Measurements from ENCODE around the gene LAMC3. TPM values are rescaled to one million over a fixed set of nuclear protein-coding genes. Genes with fewer than 3 reads are reported as not detected.

Gene LAMC3
- polyA plus RNA-seq, 1 experiment = 0.01 TPM

GRCh38 chr9:131065599-131065998 is 56.6 kb downstream of the LAMC3 start:
- DNase-seq (ENCODE audit: low read depth) = no peak
- POLR2A ChIA-PET = no interaction called here
- CTCF ChIA-PET = no interaction called here

GRCh38 chr9:131067625-131068024 is 58.7 kb downstream of the LAMC3 start:
- no peaks in the 10 kb centered on the region for H3K36me3 ChIP-seq (ENCODE audit: control insufficient read depth, insufficient read depth, low read length)
- H3K27me3 ChIP-seq (ENCODE audit: control insufficient read depth, insufficient read depth, low read length) = peaks cover 6% of the 10 kb centered on the region; the same call in 1 of the 2 replicates
- ChIA-PET CTCF (interaction anchor here (1.4 kb wide), 1 partner anchor 10 kb away, joined by 5 read pairs; no protein-coding TSS in a partner anchor), POLR2A (no interaction called here)
- DNase-seq (ENCODE audit: low read depth) = no peak
- no peak for TF ChIP-seq CTCF (IDR thresholded peaks at IDR 0.05; ENCODE audit: insufficient read depth, low read depth, low read length)
- H3K4me3 ChIP-seq (ENCODE audit: low read depth, low read length) = no peak overlapping the region

More at GRCh38 chr9:131065599-131065998, 56.6 kb downstream of the LAMC3 start:
- no peaks in the 10 kb centered on the region for H3K36me3 ChIP-seq (ENCODE audit: control insufficient read depth, insufficient read depth, low read length)
- no peak overlapping the region for H3K4me3 ChIP-seq (ENCODE audit: low read depth, low read length)
- peaks cover 6% of the 10 kb centered on the region; the same call in 1 of the 2 replicates for H3K27me3 ChIP-seq (ENCODE audit: control insufficient read depth, insufficient read depth, low read length)
- TF ChIP-seq CTCF (IDR thresholded peaks at IDR 0.05; ENCODE audit: insufficient read depth, low read depth, low read length) = no peak

DNA sequence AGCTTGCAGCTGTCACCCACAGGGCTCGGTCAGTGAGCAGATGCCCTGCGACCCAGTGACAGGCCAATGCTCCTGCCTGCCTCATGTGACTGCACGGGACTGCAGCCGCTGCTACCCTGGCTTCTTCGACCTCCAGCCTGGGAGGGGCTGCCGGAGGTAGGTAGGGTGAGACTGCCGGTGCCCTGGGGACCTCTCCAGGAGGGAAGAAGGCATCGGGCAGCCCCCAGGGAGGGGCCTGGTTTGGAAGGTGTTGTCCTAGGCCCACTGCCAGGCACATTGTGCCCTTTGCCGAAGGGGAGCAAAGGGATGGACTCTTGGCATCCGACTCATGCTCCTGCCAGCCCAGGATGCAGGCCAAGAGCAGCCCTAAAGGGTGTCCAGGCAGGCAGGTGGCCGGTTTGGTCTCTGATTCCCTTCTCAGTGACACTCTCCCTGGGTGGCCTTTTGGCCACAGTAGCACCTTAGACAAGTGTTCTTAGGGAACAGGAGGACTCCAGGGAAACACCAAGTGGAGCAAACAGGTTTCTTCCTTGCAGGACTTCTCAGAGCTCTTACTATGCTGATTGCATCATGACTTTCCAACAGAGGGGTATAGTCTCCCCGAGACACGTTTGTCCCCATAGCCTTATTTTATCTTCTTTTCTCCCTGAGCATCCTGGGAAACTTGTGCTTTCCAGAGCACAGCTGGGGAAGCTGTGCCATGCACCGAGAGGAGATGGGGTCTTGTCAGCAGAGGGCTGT is 59.3 kb downstream of the LAMC3 start:
- H3K36me3 ChIP-seq (ENCODE audit: control insufficient read depth, insufficient read depth, low read length) = no peaks in the 10 kb centered on the region
- no peak for TF ChIP-seq CTCF (IDR thresholded peaks at IDR 0.05; ENCODE audit: insufficient read depth, low read depth, low read length)
- CTCF ChIA-PET = interaction anchor here (1.4 kb wide), 1 partner anchor 10 kb away, joined by 5 read pairs; no protein-coding TSS in a partner anchor
- POLR2A ChIA-PET = interaction anchor here (0.6 kb wide), 1 partner anchor 190 kb away, joined by 9 read pairs; no protein-coding TSS in a partner anchor
- DNase-seq (ENCODE audit: low read depth) = no peak
- H3K4me3 ChIP-seq (ENCODE audit: low read depth, low read length) = no peak overlapping the region
- peaks cover 9% of the 10 kb centered on the region for H3K27me3 ChIP-seq (ENCODE audit: control insufficient read depth, insufficient read depth, low read length)

DNA sequence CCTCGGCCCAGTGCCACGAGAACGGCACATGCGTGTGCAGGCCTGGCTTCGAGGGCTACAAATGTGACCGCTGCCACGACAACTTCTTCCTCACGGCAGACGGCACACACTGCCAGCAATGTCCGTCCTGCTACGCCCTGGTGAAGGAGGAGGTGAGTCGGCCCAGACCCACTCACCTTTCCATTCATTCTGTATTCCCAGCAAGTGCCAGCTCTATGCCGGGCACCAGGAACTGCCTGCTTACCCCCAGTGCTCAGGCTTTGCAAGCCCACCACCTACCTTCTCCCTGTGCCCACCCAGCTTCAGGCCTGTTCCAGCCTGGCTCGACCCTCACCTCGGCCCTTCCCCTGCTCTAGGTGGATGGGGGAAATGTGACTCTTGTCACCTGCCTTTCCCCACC is 60.7 kb downstream of the LAMC3 start:
- Histone ChIP-seq H3K27me3 (ENCODE audit: control insufficient read depth, insufficient read depth, low read length) (peaks cover 7% of the 10 kb centered on the region), H3K36me3 (ENCODE audit: control insufficient read depth, insufficient read depth, low read length) (no peaks in the 10 kb centered on the region), H3K4me3 (ENCODE audit: low read depth, low read length) (no peak overlapping the region)
- ChIA-PET CTCF (interaction anchor here (1.8 kb wide), 1 partner anchor 12 kb away, joined by 9 read pairs; no protein-coding TSS in a partner anchor), POLR2A (no interaction called here)
- TF ChIP-seq CTCF (IDR thresholded peaks at IDR 0.05; ENCODE audit: insufficient read depth, low read depth, low read length) = no peak
- DNase-seq (ENCODE audit: low read depth) = no peak

- peaks cover 7% of the 10 kb centered on the region for H3K27me3 ChIP-seq (ENCODE audit: control insufficient read depth, insufficient read depth, low read length)
- H3K4me3 ChIP-seq (ENCODE audit: low read depth, low read length) = no peak overlapping the region
- H3K36me3 ChIP-seq (ENCODE audit: control insufficient read depth, insufficient read depth, low read length) = no peaks in the 10 kb centered on the region
- ChIA-PET POLR2A (interaction anchor here (0.6 kb wide), 1 partner anchor 610 kb away, joined by 5 read pairs; no protein-coding TSS in a partner anchor), CTCF (interaction anchor here (1.0 kb wide), 1 partner anchor 16 kb away, joined by 3 read pairs; no protein-coding TSS in a partner anchor)
- DNase-seq (ENCODE audit: low read depth) = no peak
- TF ChIP-seq CTCF (IDR thresholded peaks at IDR 0.05; ENCODE audit: insufficient read depth, low read depth, low read length) = no peak
These were observed 63.3 kb downstream of the LAMC3 start for GRCh38 chr9:131072107-131072870.
